GM18861 (cell line): ENCODE measurements around the gene NEIL1.
"Not testable (repeated sequence)": the region's sequence is repeated elsewhere in the genome, so short reads cannot be mapped to it uniquely, and the experiment has no call there.

Experiments
- ATAC-seq: cut with Tn5 transposase; IDR thresholded peaks from one replicate; pipeline ENCODE4 v1.9.1; 2021; ENCODE audit not compliant: unreplicated experiment

NEIL1 gene, protein sequence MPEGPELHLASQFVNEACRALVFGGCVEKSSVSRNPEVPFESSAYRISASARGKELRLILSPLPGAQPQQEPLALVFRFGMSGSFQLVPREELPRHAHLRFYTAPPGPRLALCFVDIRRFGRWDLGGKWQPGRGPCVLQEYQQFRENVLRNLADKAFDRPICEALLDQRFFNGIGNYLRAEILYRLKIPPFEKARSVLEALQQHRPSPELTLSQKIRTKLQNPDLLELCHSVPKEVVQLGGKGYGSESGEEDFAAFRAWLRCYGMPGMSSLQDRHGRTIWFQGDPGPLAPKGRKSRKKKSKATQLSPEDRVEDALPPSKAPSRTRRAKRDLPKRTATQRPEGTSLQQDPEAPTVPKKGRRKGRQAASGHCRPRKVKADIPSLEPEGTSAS

DNA sequence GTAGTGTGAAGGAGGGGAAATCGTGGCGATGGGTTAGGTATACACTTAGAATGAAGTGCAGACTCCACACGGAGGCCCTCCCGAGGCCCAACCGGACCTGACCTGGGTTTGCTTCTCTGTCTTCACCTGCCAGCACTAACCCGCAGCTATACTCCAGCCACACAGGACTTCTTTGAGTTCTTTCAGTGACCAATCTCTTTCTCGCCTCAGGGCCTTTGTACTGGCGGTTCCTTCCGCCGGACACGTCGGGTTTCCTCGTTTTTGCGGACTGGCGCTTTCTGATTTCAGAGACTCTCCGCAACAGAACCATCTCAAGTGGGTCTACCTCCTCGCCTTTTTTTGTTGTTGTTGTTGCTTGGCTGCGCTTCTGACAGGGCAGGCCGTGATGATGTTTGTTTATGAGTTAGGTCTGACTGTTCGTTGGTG is at the start of gene NEIL1:
Gene NEIL1, plus strand, starts transcription at position 244 of the 426 bp plus-strand sequence. CDS start 1,867 bp downstream, outside the sequence.
- ATAC-seq = no peak

DNA sequence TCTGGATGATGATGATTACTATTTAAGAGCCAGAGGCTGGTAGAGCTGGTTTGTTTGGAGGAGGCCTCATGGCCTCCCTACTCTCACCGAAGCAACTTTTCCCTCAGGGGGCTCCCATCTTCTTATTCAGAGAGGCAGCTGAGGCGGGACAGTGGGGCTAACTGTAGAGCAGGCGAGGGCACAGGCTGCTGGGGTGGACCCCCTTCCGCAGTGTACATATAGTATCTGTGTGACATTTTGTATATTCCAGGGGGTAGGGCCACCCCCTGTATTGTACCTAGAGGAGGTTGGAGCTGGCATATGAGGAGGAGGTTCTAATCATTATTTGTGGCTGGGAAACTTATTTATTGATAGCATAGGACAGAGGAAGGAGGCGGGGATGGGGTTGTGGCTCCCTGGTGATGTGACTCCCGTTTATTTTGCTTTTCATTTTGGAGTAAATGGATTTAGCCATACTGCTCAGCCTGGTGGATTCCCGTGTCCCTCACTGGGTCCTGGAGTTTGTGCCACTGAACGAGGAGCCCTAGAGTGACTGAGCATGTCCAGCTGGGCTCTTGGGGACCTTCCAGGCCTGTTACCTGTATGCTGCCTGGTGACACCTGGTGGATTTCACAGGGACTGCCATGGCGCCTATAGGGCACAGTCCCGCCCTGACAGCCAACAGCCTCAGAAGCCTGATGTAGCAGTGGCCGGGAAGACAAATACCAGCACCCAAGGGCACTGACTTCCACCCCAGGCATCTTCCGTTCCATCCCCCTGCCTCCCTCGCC is 48.1 kb upstream of the NEIL1 start:
- not testable (repeated sequence) for ATAC-seq

DNA sequence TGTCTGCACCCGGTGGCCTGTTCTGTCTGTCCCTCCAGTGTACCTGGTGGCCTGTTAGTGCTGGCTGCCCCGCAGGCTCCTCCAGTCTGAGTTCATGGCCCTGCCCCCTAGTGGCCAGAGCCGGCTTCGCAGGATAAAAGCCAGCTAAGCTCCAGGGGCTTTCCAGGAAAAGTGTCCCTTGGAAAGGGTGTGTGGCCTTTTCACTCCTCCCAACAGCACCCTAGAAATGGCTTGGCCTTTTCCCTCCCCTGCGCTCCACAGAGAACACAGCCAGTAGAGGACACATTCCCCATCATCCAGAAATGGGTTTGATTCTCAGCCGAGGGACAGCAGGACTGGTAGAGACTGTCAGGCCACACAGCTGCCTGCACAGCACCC is 47.5 kb upstream of the NEIL1 start:
- not testable (repeated sequence) for ATAC-seq

DNA sequence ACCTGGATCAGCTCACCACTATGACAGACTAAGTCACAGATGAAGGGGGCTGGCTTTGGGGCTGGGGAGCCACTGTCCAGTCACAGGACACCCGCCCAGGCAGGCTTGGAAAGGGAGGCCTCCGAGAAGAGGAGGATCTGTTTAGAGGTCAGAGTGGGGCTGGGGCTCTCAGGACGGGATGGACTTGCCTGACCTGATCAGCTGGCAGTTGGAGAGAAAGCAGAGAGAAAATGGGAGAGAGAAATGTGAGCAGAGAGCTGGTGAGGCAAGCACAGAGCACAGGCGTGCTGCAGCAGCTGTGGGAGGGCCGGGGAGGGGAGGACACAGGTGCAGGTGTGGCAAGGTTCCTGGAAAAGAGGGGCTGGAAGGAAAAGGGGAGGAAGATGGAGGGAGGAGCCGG is 46.8 kb upstream of the NEIL1 start:
- ATAC-seq = not testable (repeated sequence)

DNA sequence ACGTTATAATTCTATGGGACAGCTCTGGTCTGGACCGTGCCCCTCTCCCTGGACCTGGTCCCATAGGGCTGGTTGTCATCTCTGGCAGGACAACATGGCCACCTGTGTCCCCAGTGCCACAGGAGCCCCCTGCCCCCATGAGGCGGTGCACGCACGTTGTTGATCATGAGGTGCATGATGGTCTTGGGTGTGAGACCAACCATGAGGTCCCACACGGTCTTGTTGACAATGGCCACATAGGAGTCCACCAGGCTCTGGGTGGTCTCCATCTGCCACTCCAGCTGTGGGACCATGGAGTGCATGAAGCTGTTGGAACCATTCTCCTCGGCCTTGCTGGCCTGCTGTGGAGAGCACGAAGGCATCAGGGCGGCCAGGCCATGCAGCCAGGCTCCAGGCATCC is 44.5 kb upstream of the NEIL1 start:
- no peak for ATAC-seq

DNA sequence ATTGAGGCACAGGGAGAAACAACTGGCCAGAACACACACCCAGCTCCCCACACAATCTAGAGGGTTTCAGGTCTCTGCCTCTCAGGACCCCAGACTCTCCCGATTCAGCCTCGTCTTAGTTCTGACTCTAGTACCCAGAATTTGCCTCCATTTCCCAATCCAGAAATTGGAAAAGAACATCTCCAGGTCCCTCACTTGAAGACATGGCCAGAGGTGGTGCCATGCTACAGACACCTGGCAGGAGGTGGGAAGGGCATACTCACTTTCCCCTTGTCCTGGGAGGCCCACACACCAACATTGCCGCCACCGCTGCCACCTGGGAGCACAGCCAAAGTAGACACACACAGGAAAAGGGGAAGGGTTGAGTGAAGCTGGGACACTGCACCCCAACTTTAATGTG is 44.1 kb upstream of the NEIL1 start:
- ATAC-seq = not testable (repeated sequence)

DNA sequence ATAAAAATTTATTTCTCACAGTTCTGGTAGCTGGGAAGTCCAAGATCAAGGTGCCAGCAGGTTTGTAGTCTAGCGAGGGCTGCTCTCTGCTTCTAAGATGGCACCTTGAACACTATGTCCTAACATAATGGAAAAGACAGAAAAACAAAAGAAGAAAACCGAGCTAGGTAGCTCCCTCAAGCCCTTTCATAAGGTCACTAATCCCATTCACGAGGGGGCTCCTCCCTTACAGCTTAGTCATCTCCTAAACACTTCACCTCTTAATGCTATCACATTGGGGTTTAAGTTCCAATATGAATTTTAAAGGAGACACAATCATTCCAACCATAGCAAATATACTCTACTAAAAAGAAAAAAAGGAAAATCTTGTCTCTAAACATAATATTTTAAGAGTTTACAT is 40.7 kb upstream of the NEIL1 start:
- ATAC-seq = no peak

DNA sequence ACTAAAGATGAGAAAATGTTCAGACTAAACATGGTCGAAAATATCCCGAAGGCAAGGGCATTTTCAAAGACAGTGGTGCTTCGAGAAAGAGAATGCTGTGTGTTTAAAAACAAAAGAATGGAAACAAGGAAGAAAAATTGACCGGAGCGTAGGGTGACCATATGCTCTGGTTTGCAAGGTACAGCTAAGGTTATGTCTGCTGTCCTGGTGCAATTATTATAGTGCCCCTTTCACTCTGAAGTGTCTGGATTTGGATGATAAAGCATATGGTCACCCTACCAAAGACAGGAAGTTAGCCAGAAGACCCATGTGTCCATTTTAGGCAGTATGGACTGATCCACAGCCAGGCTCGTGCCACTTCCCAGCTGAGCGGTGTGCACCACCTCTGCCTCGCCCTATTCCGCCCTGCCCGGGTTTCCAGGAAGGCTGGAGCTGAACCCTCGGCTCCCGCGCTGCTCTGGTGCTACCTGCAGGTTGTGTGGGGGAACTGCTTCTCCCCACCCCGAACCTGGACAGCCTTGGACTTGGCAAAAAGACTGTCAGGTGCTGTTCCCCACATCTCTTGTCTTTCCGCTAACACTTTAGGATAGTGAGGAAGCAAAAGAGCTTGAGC is 39.0 kb upstream of the NEIL1 start:
- no peak for ATAC-seq

DNA sequence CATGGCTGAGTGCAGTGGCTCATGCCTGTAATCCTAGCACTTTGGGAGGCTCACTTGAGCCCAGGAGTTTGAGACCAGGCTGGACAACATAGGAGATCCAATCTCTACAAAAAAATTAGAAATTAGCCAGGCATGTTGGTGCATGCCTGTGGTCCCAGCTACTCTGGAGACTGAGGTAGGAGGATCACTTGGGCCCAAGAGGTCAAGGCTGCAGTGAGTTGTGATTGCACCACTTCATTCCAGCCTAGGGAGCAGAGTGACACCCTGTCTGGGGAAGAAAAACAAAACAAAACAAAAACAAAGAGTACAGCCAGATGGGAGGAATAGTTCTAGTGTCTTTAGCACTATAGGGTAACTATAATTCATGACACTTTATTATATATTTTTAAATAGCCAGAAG is 37.1 kb upstream of the NEIL1 start:
- no peak for ATAC-seq

DNA sequence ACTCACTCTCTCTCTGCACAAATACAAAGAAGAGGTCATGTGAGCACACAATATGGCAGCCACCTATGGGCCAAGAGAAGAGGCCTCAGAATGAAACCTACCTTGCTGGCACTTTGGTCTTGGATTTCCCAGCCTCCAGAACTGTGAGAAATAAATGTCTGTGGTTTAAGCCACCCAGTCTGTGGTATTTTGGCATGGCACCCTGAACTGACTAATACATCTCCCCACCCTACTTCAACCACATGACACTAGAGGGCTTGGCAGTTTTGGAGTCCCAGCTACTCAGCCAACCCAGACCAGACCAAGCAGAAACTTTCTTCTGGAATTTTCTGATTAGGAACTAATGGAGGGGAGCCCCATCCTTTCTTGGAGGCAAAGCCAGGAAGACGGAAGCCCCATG is 34.3 kb upstream of the NEIL1 start:
- not testable (repeated sequence) for ATAC-seq

DNA sequence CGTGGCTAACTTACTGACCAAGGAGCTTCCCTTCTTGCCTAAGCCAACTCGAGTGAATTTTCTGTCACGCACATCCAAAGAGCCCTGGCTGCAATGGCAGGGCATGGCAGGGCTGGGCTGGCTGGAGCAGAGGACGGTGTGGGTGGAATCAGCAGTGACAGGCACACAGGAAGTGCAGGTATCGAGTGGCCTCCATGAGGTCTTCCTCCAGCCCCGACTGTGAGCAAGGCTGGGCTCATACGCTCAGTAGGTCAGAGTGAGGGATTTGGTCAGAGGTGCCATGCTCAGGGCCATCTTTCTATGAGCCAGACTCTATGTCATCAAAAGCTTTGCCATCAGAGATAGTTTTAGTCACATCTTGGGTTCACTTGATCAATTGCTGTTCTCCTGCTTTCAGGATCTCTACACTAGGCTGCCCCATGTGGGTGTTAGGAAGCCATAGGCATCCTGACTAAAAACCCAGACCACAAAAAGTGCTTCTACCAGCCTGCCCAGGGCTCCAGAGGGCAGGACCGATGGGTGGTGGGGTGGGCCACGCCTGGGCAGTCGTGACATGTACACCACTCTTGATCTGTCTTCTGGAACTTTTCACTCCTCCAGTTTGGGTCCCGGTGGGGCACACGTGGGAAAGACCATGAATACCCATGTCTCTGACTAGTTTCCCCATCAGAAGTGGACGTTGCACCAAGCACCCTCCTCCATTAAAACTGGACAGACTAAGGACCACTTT is 33.6 kb upstream of the NEIL1 start:
- no peak for ATAC-seq

DNA sequence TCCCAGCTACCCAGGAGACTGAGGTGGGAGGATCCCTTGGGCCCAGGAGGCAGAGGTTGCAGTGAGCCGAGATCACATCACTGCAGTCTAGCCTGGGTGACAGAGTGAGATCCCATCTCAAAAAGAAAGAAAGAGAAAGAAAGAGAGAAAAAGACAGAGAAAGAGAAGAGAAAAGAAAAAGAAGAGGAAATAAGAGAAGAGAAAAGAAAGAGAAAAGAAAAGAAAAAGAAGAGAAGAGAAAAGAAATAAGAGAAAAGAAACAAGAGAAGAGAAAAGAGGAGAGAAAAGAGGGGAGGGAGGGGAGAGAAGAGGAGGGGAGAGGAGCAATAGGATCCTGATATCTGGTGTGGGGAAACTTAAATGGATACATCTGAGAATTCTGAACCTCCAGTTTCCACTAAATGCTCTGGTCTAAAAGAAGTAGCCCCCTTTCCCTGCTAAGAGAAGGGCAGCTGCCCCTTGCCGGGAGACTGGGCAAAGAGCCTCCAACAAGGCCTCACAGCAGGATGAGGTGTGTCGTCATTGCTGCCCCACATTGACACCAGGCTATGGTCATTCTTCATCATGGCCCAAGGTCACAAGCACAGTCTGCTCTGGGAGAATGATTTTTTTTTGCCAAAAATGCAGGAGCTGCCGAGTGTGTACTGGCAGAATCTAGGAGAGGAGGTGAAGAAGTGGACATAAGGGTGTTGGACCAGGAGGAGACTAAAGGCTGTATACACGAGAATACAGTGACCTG is 32.1 kb upstream of the NEIL1 start:
- ATAC-seq = no peak

DNA sequence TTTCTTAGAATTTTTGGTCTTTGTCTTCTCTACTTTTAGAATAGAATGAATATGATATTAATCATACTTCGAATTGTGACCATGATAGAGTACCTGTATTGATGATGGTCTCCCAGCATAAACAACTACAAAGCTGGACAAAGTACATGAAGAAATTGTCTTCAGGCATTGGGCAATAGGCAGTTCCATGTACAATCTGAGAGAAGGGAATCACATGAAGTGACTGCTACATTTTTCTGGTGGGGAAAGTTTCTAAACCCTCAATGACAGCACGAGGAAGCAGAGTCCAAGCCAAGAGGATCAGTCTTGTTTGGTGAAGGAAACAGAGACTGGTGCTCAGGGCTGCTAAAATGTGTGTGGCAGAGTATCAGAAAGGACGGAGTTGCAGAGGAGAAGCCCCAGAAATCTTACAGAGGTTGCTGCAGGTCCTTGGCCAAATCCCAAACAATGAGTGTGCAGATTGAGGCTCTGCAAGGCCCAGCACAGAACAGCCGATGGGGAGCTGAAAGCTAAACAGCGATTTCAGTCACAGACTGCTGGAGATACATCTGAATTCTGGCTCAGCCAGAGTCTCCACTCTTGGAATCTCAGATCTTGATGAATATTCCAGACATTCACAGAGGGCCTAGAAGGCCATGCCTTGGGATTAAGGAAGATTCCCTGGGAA is 27.5 kb upstream of the NEIL1 start:
- ATAC-seq = not testable (repeated sequence)

DNA sequence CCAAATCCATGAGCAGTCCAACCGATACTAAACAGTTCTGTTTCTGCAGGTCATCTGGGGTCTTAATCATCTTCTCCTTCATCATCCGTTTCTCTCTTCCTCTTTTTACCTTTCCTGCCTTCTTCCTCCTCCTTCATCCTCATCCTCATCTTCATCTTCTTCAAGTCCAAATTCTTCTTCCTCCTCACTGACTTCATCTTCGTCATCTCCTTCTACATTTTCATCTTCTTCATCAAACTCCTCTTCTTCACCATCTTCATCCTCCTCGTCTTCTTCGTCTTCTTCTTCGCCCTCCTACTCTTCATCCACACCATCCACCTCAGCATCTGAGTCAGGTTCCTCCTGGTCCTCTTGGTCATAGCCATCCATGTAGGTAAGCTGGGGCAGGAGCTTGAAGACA is 25.1 kb upstream of the NEIL1 start:
- ATAC-seq = no peak

DNA sequence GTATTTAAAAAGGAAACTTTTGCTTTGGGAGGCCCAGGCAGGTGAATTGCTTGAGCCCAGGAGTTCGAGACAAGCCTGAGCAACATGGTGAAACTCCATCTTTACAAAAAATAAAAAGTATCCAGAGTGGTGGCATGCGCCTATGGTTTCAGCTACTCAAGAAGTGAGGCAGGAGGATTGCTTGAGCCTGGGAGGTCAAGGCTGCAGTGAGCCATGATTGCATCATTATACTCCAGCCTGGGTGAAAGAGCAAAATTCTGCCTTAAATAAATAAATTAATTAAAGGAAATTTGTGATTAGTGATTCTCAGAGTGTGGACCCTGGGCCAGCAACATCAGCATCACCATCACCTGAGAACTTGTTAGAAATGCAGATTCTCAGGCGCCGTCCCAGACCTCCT is 20.9 kb upstream of the NEIL1 start:
- ATAC-seq = no peak

DNA sequence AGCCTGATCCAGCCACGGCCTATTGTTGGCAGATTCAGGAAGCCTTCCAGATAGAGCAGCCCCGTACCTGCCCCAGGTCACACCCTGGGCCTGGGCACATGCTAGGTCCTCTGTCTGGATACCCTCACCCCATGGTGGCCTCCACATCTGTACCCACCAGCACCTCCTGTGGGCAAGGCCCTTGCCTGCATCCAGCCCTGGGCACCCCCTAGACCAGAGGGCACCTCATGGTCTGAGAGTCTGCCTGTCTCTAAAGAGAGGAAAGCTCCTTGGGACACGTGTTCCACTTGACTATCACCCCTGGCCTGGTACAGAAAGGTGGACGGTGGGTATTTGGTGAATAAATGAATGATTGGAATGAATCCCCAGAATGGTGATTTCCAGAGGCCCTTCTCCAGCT is 19.8 kb upstream of the NEIL1 start:
- no peak for ATAC-seq

DNA sequence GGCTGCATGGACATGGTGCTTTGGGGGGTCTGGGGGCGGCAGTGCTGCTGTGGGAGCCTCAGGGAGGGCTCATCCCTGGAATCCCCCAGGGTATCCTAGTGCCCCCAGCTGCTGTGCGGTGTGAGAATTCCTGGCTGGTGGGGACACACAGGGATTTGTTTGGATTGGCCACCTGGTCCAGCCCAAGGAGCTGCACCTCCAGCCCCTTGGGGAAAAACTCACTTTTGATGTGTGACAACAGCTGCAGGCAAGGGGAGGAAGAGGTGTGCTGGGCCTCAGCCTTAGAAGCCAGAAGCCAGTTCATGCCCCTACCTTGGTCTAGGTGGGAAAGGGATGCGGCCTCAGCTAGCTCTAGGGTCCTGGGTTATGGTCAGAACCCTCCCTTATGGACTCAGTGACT is 19.3 kb upstream of the NEIL1 start:
- no peak for ATAC-seq

DNA sequence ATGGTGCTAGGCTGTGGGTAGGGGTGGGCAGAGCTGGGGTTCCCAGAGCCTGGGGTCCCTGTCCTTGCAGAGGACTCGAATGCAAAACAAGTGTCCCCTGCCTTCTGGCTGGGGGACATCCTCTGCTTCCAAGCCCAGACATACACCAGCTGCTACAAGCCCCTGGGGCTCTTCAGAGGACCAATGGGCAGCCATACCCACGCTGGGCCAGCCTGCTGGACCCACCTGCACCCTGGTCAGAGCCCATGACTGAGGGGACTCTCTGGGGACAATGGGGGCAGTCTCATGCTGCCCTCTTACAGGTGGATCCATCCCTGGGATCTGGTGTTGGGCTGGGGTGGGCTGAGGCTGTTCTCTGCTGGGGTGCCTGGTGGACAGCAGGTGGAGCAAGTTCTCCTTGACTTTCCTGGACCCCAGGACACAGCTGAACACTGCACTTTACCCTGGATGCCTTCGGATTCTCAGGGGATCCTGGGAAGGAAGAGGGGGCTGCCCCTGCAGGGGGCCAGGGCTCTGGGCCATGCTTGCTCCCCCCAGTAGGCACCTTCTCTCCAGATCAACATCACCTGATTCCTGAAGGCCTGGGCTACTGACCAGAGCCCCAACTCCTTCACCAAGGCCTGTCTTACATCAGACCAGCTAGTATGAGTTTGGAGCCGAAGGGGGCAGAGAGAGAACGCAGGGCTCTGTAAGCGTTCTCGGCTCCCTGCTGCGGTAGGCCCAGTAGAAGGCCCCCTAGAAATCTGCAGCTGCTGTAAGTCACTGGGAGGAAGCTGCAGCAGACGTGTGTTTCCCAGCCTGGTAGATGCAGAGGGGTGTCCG is 18.1 kb upstream of the NEIL1 start:
- no peak for ATAC-seq

DNA sequence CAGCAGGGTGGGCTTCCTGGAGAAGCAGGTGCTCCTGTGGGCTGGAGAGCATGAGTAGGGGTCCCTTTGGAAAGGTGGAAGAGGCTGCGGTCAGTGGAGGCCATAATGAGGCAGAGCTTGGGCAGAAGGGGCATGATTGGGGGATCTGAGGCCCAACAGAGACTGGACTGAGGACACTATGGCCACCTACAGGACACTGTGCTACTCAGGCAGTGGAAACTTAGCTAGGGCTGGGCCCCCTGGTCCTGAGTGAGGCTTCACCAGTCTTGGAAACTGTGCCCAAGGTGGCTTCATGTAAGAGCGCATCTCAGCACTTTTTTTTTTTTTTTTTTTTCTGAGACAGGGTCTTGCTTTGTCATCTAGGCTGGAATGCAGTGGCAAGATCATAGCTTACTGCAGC is 17.3 kb upstream of the NEIL1 start:
- no peak for ATAC-seq
